HepG2 (cell line): ENCODE measurements around the gene PRSS22. TPM values are rescaled to one million over a fixed set of nuclear protein-coding genes. Genes with fewer than 3 reads are reported as not detected.

ENCODE experiments used
- ARID2 ChIP-seq: sonication (generic); formaldehyde crosslinking; IDR thresholded peaks from 2 replicates; pipeline ENCODE4 v1.8.1; 2022; ENCODE audit warnings: mild to moderate bottlenecking, missing genetic modification reagents, borderline replicate concordance
- ATF7 ChIP-seq, 2 experiments: fragments of 450-650 bp in 1 of 2; sonication (generic) in 1 of 2; formaldehyde crosslinking in 1 of 2; IDR thresholded peaks; 2 replicates each; pipeline versions ENCODE4 v1.4.0 to v1.6.1; 2016 to 2020; ENCODE audit warnings: antibody characterized with exemption in 1 of 2, mild to moderate bottlenecking in 1 of 2, missing genetic modification reagents in 1 of 2
- CSRNP2 ChIP-seq: sonication (generic); formaldehyde crosslinking; conservative IDR thresholded peaks from 2 replicates; pipeline ENCODE4 v1.8.0; 2022; ENCODE audit warnings: low read depth, missing genetic modification reagents
- FOXA3 ChIP-seq: IDR thresholded peaks from 2 replicates; pipeline ENCODE4 v1.6.1; 2016; ENCODE audit warnings: missing genetic modification reagents, missing compliant biosample characterization
- KDM4B ChIP-seq: sonication (generic); formaldehyde crosslinking; IDR thresholded peaks from 2 replicates; pipeline ENCODE4 v1.4.0; 2020; ENCODE audit warnings: missing genetic modification reagents
- KLF11 ChIP-seq: IDR thresholded peaks from 2 replicates; pipeline ENCODE4 v1.6.1; 2016; ENCODE audit warnings: missing compliant biosample characterization
- SNAPC4 ChIP-seq: sonication (generic); formaldehyde crosslinking; IDR thresholded peaks from 2 replicates; pipeline ENCODE4 v1.4.0; 2020; ENCODE audit warnings: mild to moderate bottlenecking, missing genetic modification reagents
- TERF1 ChIP-seq: sonication (generic); formaldehyde crosslinking; IDR thresholded peaks from 2 replicates; pipeline ENCODE4 v1.8.0; 2022; ENCODE audit warnings: mild to moderate bottlenecking, missing genetic modification reagents, moderate library complexity
- ZBTB20 ChIP-seq: sonication (generic); formaldehyde crosslinking; IDR thresholded peaks from 2 replicates; pipeline ENCODE4 v1.8.1; 2023; ENCODE audit warnings: missing genetic modification reagents, low read depth, mild to moderate bottlenecking, borderline replicate concordance
- ZC3H13 ChIP-seq: sonication (generic); formaldehyde crosslinking; IDR thresholded peaks from 2 replicates; pipeline ENCODE4 v1.8.1; 2023; ENCODE audit warnings: mild to moderate bottlenecking, missing genetic modification reagents, moderate library complexity
- ZNF407 ChIP-seq: sonication (generic); formaldehyde crosslinking; IDR thresholded peaks from one replicate; pipeline ENCODE4 v1.5.1; 2020; ENCODE audit warnings: mild to moderate bottlenecking, missing genetic modification reagents; ENCODE audit errors: not compliant biosample characterization
- polyA plus RNA-seq, 8 experiments: library from polyadenylated mRNA; depleted of rRNA in 3 of 8; stranded (reverse) in 7 of 8; unstranded in 1 of 8; fragments of >200 nt; fragmentation: Illumina TruSeq in 4 of 8; extraction: Trizol in 4 of 8; gene quantifications; 2 replicates each; pipeline versions ENCODE4 v1.2.1 to v1.2.3, GENCODE V29; 2011 to 2016; ENCODE audit warnings: low read depth in 4 of 8, missing spikeins in 1 of 8, mixed read lengths in 1 of 8; ENCODE audit not compliant: insufficient read depth in 1 of 8
- total RNA-seq, 5 experiments: library from RNA; depleted of rRNA; stranded (reverse); fragments of >200 nt; fragmentation: Illumina TruSeq; extraction: Trizol; gene quantifications; 2 replicates each; pipeline ENCODE4 v1.2.3, GENCODE V29; 2016; ENCODE audit warnings: low read depth in 1 of 5

Gene PRSS22
- total and polyA plus RNA-seq, 2 of the 13 experiments (the other 11 are each of a cell fraction or from before 2014, with no cell fraction given): 0.24 to 0.32 TPM

- TF ChIP-seq ZNF407 (CRISPR knock-in tag): no peak
- no peak for TF ChIP-seq TERF1
- 0 out of 2 replicates have a peak, but pooled peaks have one; percentile 45 for TF ChIP-seq KLF11 (CRISPR knock-in tag)
- TF ChIP-seq SNAPC4 (CRISPR knock-in tag): no peak
- TF ChIP-seq CSRNP2 (CRISPR knock-in tag): no peak
- no peak for TF ChIP-seq ATF7 (IDR thresholded peaks at IDR 0.05)
- no peak; the same call in 1 of the 2 replicates for TF ChIP-seq ATF7 (CRISPR knock-in tag; IDR thresholded peaks at IDR 0.05)
- peak; percentile 49 for TF ChIP-seq FOXA3 (CRISPR knock-in tag)
- TF ChIP-seq ZC3H13 (CRISPR knock-in tag): peak; percentile 76; the same call in 1 of the 2 replicates
- TF ChIP-seq KDM4B (CRISPR knock-in tag): peak; percentile 59; the same call in 1 of the 2 replicates
- TF ChIP-seq ARID2 (CRISPR knock-in tag): no peak
- TF ChIP-seq ZBTB20 (CRISPR knock-in tag): no peak
Observed at GRCh38 chr16:2904100-2904921, 46.3 kb upstream of the PRSS22 start (continued).
